GM19324 (cell line): ENCODE data around the gene PARS2.

Experiments used
- ATAC-seq: cut with Tn5 transposase; IDR thresholded peaks from one replicate; pipeline ENCODE4 v1.9.1; 2021; ENCODE audit warnings: mild to moderate bottlenecking, moderate library complexity; ENCODE audit not compliant: unreplicated experiment, low FRiP score

The PARS2 gene

GRCh38 chr1:54764133-54764921, at the start of gene PARS2:
TSS of gene PARS2 (minus strand) at chr1:54764523. CDS start at chr1:54759161, 5,362 bp downstream.
- peak; percentile 98 for ATAC-seq

- ATAC-seq, result no peak
Measured at GRCh38 chr1:54814126-54814498, 49.8 kb upstream of the PARS2 start.

- no peak for ATAC-seq
Measured at GRCh38 chr1:54813485-54814125, 49.3 kb upstream of the PARS2 start.

- no peak for ATAC-seq
Measured at GRCh38 chr1:54812801-54813484, 48.6 kb upstream of the PARS2 start.

GRCh38 chr1:54811739-54812655, 47.7 kb upstream of the PARS2 start:
- no peak for ATAC-seq

GRCh38 chr1:54811066-54811465, 46.7 kb upstream of the PARS2 start:
- ATAC-seq, result no peak

GRCh38 chr1:54810153-54810942, 46.0 kb upstream of the PARS2 start:
- peak; percentile 49 for ATAC-seq

GRCh38 chr1:54809496-54810074, 45.3 kb upstream of the PARS2 start:
- no peak for ATAC-seq

GRCh38 chr1:54808443-54809207, 44.3 kb upstream of the PARS2 start:
- ATAC-seq, result no peak

GRCh38 chr1:54807756-54808155, 43.4 kb upstream of the PARS2 start:
- ATAC-seq, result no peak

GRCh38 chr1:54806931-54807611, 42.7 kb upstream of the PARS2 start:
- no peak for ATAC-seq

- ATAC-seq, result no peak
Measured at GRCh38 chr1:54805981-54806381, 41.7 kb upstream of the PARS2 start.

- ATAC-seq, result no peak
Measured at GRCh38 chr1:54805466-54805865, 41.1 kb upstream of the PARS2 start.

- ATAC-seq, result no peak
Measured at GRCh38 chr1:54804471-54805132, 40.3 kb upstream of the PARS2 start.

GRCh38 chr1:54803761-54804470, 39.6 kb upstream of the PARS2 start:
- ATAC-seq, result no peak

GRCh38 chr1:54800899-54801759, 36.8 kb upstream of the PARS2 start, which contains the start of gene TTC22:
TSS of gene TTC22 (minus strand) at chr1:54801323. CDS start at chr1:54801163, 160 bp downstream.
- ATAC-seq, result peak; percentile 83
